Measurements from ENCODE around the gene DYNAP.

DYNAP gene

DNA sequence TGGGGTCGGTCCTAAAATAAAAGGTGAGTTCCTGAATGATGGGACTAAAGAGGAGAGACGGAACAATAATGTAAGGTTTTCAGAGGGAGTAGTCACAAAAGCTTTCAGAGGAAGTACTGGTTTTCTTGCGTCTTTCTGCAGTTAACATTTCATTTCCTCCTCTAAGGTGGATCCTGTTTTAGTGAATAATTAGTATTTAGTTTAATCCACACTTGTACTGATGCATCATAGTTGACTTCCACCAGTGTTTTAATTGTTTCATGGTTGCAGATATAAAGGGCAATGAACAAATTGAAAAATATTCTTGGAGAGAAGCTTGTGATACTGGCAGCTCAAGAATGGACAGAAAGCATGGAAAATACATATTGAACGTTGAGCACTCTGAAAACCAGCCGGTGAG, at the start of gene DYNAP:
TSS of gene DYNAP (plus strand) at position 301 of the 400 bp plus-strand sequence. CDS start at position 339, 38 bp downstream.
- DNase-seq, result no peak

GRCh38 chr18:54551590-54551989, 39.5 kb upstream of the DYNAP start:
- no peak for DNase-seq

DNA sequence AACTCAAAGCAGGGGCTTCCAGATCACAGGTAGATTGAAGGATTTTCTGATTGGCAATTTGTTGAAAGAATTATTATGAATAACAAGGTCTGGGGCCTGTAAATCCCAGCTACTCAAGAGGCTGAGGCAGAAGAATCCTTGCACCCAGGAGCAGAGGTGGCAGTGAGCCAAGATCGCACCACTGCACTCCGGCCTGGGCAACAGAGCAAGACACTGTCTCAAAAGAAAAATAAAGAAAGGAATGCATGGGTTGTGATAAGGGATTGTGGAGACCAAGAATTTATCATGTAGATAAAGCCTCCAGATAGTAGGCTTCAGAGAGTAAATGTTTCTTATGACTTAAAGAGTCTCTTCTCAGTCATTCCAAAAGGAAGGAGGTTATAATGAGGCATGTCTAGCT, 35.8 kb upstream of the DYNAP start:
- DNase-seq, result no peak

- no peak for DNase-seq
These were observed 35.0 kb upstream of the DYNAP start for GRCh38 chr18:54555996-54556395.

DNA sequence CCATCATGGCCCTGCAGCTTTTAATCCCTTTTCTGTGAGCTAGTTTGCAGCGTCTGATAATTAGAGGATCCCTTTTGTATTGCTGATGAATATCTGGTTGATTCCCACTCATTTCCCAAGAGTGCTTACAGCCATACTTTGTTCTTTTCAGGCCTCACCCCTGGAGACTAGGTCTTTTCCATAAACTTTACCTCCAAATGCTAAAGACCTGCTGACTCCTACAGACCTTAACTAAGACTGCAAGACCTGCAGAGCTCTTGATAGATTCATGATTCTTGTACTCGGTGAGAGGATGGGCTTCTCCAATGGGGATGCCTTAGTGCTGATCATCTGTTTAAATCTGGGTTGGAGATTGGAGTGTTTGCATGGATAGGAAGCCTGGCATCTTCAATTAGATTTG, 33.1 kb upstream of the DYNAP start:
- no peak for DNase-seq

DNA sequence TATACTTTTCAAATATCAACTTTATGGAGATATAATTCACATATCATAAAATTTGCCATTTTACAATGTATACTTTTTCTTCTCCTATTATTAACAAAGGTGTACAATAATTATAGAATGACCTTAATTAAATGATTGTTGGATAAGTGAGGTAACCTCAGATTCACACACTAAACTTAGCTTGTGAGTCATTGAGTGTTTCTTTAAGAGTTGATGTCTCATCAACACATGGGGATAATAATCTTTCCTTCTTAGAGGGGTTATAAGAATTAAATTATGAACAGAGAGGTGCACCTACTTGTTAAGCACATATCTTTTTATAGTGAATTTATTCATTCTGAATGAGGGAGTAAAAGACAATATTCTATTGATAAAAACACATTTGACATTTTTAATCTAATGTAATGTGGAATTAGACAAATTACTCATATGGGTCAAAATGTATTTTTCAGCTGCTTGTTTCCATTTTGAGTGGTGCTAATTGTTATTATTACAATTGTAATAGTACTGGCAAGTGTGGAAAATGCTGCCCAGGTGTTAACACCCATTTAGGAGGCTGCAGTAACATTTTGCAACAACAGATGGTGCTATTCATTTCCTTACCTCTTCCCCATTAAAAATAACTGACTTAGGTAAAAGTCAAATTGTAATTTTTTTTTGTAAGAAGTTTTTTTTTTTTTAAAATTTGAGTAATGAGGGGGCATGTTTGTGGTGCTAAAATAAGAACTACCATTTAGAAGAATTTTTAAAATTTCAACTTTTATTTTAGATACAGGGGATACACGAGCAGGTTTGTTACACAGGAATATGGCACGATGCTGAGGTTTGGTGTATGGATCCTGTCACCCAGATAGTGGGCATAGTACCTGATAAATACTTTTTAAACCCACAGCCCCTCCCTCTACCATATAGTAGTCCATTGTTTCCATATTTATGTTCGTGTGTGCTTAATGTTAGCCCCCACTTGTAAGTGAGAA, 32.1 kb upstream of the DYNAP start:
- no peak for DNase-seq

GRCh38 chr18:54561706-54562267, 29.3 kb upstream of the DYNAP start:
- DNase-seq, result no peak

DNA sequence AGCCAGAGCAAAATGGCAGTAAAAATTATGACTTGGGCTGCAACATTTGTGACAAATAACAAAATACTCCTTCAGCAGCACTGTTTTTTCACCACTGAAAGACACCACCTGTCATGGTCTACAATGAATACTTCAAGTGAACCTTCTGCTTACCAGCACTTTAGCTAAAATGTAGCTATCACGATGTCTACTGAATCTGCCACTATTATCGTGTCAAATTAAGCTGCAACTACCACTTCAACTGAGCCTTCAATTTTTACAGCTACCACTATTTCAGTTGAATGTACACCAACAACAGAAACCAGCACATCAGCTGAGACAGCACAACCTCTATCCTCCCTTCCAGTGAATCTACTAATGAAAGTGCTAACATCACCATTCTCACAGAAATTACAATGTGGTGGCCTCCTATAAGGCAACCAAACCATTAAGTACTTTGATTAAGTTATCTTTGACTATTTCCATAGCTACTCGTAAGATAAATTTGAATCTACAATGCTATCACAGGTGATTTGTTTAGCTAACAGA, 10.8 kb upstream of the DYNAP start:
- no peak for DNase-seq

DNA sequence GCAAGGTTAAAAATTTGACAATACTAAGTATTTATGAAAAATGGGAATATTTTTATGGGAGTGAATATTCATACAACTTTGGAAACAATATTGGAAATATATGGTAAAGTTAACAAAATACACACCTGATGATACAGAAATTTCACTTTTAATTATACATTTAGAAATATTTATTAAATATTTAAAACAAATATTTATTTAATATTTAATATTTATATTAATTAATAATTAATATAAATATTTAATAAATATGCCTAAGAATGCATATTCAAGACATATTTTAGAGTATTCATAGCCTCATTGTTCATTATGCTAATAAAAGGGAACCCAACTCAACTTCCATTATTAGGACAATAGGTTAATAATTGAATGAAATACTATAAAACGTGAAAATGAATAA, 7.0 kb upstream of the DYNAP start:
- DNase-seq, result no peak

DNA sequence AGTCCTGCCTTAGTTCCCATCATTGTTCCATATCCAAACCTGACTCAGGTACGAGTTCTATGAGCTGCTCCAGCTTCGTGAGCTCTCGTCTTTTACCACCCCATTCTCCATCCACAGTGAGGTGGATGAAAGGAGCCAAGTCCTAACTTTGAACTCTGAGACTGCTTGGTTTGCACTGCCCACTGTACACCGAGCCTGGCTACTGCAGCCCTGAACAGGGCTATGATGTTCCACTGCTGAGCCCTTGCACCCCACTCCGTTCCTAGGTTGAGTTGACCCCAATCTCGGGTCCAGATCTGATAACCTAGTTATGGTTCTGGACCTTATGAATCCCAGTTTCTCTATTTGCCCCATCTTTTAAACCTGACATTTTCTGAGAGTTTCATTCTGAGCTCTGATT, 5.3 kb upstream of the DYNAP start:
- no peak for DNase-seq

GRCh38 chr18:54604211-54604610, 13.2 kb downstream of the DYNAP start:
- no peak for DNase-seq

- DNase-seq, result no peak
These were observed 15.8 kb downstream of the DYNAP start for GRCh38 chr18:54606835-54607212.

GRCh38 chr18:54607213-54608027, 16.4 kb downstream of the DYNAP start:
- DNase-seq, result peak; percentile 2

DNA sequence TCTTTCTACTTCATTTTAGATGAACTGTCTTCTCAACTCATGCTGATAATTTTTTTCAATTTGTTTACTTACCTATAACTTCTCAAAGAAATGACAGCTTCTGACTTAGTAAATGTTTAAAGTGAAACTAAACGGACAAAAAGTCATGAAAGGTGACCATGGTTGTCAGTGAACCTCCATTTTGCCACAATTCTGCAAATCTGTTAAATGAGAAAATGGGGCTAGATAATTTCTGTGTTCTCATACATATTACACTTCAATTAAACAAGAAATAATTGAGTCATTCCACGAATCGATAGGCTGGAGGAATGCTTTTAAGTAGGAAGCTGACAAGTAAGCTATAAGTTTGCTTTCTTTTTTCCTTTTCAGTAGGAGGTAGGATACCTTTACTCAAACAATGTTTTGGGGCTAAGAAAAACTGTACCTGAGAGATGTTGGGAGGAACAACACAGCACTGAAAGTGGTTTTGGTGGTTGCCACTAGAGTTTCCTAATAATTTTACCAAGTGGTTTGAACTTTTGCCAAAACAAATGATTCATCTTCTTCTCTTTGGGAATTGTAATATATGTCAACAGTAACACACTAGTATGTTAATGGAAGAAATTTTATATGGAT, 17.1 kb downstream of the DYNAP start:
- DNase-seq, result no peak

DNA sequence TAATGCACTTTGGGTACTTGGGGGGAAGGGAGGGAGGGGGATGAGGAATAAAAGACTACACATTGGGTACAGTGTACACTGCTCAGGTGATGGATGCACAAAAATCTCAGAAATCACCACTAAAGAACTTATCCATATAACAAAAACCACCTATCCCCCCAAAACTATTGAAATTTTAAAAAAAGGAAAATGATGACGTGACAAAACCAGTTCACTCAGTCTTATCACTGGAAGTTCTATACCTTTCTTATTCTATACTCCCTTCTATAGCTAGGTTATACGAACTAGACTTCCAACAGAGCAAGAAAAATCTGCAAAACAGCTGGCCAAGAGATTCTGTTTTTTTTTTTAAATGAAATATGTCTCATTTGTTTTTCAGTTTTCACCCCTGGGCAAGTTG, 20.8 kb downstream of the DYNAP start:
- no peak for DNase-seq

DNA sequence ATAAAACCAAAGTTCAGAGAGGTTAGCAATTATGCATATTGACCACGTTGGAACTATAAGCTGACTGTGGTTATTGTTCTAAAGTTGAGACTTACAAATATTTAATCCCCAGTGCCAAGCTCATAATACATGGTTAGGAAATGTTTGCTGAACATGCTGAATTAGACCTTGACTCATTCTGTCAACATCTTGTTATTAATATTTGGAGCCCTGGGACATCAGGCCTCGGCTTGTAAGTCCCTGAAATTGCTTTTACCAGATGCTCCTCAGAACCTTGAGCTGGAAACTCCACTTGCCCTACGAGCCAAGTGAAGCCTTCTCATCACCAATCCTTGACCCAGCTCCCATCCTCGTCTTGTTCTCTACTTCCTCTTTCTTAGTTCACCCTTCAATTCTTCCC, 21.2 kb downstream of the DYNAP start:
- no peak for DNase-seq

GRCh38 chr18:54613174-54613573, 22.1 kb downstream of the DYNAP start:
- no peak for DNase-seq

DNA sequence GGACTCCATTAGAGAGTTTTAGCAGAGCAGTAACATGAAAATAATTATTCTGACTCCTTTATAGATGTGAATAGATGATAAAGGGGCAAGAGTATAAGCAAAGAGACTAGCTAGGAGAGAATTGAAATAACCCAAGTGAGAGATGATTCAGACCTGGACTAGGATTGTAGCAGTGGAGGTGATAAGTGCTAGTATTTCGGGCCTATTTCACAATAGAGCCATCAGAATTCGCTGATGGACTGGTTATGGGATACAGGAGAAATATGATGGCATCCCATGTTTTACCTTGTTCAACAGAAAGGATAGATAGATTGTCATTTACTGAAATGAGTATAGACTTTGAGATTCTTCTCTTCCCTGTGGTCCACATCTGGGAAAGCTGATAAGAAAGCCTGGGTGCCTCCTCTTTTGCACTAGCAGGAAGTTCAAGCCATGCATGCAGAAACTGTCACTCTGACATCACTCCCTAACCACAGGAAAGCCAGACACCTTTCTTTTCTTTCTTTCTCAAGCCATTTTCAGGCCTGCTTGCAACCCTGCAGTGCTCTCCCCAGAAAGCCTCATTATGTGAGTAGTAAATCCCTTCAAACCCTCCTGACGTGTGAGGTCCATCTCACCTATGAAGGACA, 25.3 kb downstream of the DYNAP start:
- DNase-seq, result no peak

DNA sequence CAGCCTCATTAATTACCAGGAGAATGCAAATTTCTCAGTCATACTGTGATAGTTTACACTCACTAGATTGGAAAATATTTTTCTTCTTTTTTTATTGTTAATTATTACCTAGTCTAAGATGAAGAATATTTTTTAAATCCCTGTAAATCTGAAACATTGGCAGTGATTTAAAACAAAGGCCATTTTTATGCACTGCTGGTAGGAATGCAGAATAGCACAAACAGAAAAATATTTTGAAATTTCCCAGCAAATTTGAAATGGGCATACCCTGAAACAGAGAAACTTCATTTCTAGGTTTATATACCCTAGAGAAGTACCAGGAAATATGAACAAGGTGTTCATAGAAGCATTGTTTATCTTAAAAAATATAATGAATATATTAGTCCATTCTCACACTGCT, 31.0 kb downstream of the DYNAP start:
- DNase-seq, result no peak

- no peak for DNase-seq
These were observed 35.7 kb downstream of the DYNAP start for GRCh38 chr18:54626779-54627178.

- no peak for DNase-seq
These were observed 39.9 kb downstream of the DYNAP start for GRCh38 chr18:54630963-54631362.

DNA sequence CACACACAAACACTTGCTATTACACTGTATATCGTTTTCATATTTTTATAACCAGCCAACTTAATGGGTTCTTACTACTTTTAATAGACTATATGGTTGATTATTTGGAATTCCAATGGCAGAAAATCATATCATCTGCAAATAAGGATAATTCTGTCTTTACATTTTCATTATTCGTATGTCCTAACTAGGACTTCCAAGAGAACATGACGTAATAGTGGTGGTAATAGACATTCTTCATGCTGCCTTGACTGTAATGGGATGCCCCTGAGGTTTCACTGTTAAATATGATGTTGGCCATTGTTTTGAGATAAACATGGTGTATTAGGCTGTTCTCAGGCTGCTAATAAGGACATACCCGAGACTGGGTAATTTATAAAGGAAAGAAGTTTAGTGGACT, 45.2 kb downstream of the DYNAP start:
- DNase-seq, result no peak
